Activated T-cell treated with anti-CD3 and anti-CD28 coated beads, Interleukin-2, amount 50 U/mL, for 72 hours (primary cell): ENCODE measurements around the gene FGD2. TPM values are rescaled to one million over a fixed set of nuclear protein-coding genes. Genes with fewer than 3 reads are reported as not detected.

Experiments
- ATAC-seq, 2 donors: fragments of 150-1000 bp; cut with Tn5 transposase; replicated peaks in 1 of 2; 2 replicates each; pipeline ENCODE4 v1.10.0; 2021; ENCODE audit warnings: moderate library complexity in 2 of 2, mild to moderate bottlenecking in 1 of 2
- DNase-seq, 2 donors: peaks; one replicate each; pipeline ENCODE4 v3.0.0; 2021 to 2022; ENCODE audit warnings: mixed read lengths in 1 of 2
- H3K27ac Mint-ChIP-seq: one replicate; pipeline ENCODE4 v1.8.0; 2022; ENCODE audit warnings: mild to moderate bottlenecking, moderate library complexity, mixed read lengths
- H3K27me3 Mint-ChIP-seq: one replicate; pipeline ENCODE4 v1.8.0; 2022; ENCODE audit warnings: low read depth, mixed read lengths
- H3K36me3 Mint-ChIP-seq, 2 donors: one replicate each; pipeline ENCODE4 v1.8.0; 2022; ENCODE audit warnings: mixed read lengths in 2 of 2, mild to moderate bottlenecking in 1 of 2; ENCODE audit not compliant: insufficient read depth in 2 of 2
- H3K4me1 Mint-ChIP-seq: one replicate; pipeline ENCODE4 v1.8.0; 2022; ENCODE audit warnings: low read depth, mixed read lengths
- H3K4me3 Mint-ChIP-seq, 2 donors: one replicate each; pipeline ENCODE4 v1.8.0; 2022; ENCODE audit warnings: mild to moderate bottlenecking in 2 of 2, mixed read lengths in 2 of 2, moderate library complexity in 2 of 2
- H3K9me3 Mint-ChIP-seq, 2 donors: one replicate each; pipeline ENCODE4 v1.8.0; 2022; ENCODE audit warnings: mixed read lengths in 2 of 2
- total RNA-seq, 2 donors: library from RNA; stranded (reverse); gene quantifications; one replicate each; pipeline ENCODE4 v1.2.3, GENCODE V29; 2022

Gene FGD2
- total RNA-seq, result 1 to 10 TPM; 1.4 to 3.2 TPM

- H3K4me3 Mint-ChIP-seq, result peak within 1 kb of the TSS; percentile 11 to 55
- ATAC-seq, result peak in 1 of 2 donors; percentile 19
- no peak within 1 kb of the TSS for H3K27ac Mint-ChIP-seq
- no peaks in the 10 kb centered on the region for H3K9me3 Mint-ChIP-seq
- no peaks in the 10 kb centered on the region for H3K27me3 Mint-ChIP-seq
- H3K36me3 Mint-ChIP-seq, result no peaks in the 10 kb centered on the region
- DNase-seq, result no peak
- H3K4me1 Mint-ChIP-seq, result peaks cover 16% of the 10 kb centered on the region
Observed at GRCh38 chr6:37005061-37005810, at the start of gene FGD2. Gene FGD2, plus strand, starts transcription at chr6:37005655. Its CDS starts 163 bp downstream, at chr6:37005818.

DNA sequence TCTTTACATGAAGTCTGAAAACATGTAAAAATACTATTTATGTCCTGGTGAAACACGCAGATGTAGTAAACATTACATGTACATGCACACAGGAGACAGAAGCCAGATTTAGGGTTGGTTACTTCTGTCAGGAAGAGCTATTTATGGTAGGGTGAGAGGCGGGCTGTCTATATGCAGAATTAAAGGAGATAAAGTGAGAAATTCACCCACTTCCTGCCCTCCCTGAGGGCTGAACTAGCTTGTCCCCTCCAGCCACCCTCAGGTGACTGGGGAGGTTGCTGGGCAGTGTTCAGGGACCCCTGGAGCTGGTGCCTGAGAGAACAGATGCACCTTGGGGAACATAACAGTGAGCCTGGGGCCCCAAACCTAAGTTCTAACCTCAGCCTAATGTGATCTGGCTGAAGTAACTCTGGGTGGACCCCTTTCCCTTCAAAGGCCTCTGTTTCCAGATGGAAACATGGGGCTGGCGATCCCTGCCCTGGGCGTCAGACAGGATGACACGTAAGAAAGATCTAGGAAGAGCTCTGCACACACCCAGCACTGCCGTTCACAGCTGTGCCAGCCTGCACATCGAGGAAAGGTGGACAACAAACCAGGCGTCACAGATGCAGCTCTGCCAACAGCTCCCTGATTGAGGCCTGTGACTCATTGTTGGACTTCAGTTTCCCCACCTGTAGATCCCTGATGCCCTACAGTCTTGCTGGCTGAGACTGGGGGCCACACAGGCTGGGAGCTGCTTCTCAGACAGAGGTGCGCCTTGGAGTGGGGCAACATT, 49.6 kb upstream of the FGD2 start:
- peak overlapping the region; percentile 22 to 88 for H3K4me3 Mint-ChIP-seq
- DNase-seq, result no peak

DNA sequence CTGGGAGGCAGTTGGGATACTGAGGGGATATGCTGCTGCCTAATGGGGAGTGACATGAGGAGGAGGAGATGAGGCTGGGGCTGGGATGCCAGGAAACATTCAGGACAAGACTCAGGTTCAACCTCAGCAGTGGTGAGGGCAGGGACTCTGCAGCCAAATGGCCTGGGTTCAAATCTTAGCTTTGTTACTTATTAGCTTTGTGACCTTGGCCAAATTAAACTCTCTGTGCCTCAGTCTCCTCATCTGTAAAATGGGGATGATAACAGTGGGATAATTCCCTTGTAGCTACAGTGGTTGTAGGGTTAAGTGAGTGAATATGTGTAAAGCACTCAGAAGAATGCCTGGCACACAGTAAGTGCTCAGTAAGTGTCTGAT, 49.0 kb upstream of the FGD2 start:
- H3K27me3 Mint-ChIP-seq, result no peaks in the 10 kb centered on the region
- peak overlapping the region in 1 of 2 donors; percentile 88 for H3K4me3 Mint-ChIP-seq
- H3K36me3 Mint-ChIP-seq, result no peaks in the 10 kb centered on the region
- H3K9me3 Mint-ChIP-seq, result no peaks in the 10 kb centered on the region
- ATAC-seq (no peak), DNase-seq (no peak)
- H3K4me1 Mint-ChIP-seq, result peaks cover 54% of the 10 kb centered on the region
- no peak overlapping the region for H3K27ac Mint-ChIP-seq

More for the DNA sequence above, 49.6 kb upstream of the FGD2 start:
- no peaks in the 10 kb centered on the region for H3K27me3 Mint-ChIP-seq
- peak; percentile 20 to 35 for ATAC-seq
- H3K4me1 Mint-ChIP-seq, result peaks cover 48% of the 10 kb centered on the region
- no peaks in the 10 kb centered on the region for H3K36me3 Mint-ChIP-seq
- H3K9me3 Mint-ChIP-seq, result no peaks in the 10 kb centered on the region
- H3K27ac Mint-ChIP-seq, result peak overlapping the region; percentile 59

GRCh38 chr6:36957773-36958271, 47.6 kb upstream of the FGD2 start:
- Mint-ChIP-seq H3K36me3 (no peaks in the 10 kb centered on the region), H3K4me3 (no peak overlapping the region), H3K9me3 (no peaks in the 10 kb centered on the region), H3K27ac (no peak overlapping the region), H3K27me3 (no peaks in the 10 kb centered on the region), H3K4me1 (peaks cover 67% of the 10 kb centered on the region)
- ATAC-seq, result no peak
- no peak for DNase-seq

- no peak for ATAC-seq
- Mint-ChIP-seq H3K4me1 (peaks cover 72% of the 10 kb centered on the region), H3K4me3 (no peak overlapping the region), H3K36me3 (no peaks in the 10 kb centered on the region), H3K27ac (no peak overlapping the region), H3K9me3 (no peaks in the 10 kb centered on the region), H3K27me3 (no peaks in the 10 kb centered on the region)
- no peak for DNase-seq
Observed at GRCh38 chr6:36958775-36959554, 46.5 kb upstream of the FGD2 start.

DNA sequence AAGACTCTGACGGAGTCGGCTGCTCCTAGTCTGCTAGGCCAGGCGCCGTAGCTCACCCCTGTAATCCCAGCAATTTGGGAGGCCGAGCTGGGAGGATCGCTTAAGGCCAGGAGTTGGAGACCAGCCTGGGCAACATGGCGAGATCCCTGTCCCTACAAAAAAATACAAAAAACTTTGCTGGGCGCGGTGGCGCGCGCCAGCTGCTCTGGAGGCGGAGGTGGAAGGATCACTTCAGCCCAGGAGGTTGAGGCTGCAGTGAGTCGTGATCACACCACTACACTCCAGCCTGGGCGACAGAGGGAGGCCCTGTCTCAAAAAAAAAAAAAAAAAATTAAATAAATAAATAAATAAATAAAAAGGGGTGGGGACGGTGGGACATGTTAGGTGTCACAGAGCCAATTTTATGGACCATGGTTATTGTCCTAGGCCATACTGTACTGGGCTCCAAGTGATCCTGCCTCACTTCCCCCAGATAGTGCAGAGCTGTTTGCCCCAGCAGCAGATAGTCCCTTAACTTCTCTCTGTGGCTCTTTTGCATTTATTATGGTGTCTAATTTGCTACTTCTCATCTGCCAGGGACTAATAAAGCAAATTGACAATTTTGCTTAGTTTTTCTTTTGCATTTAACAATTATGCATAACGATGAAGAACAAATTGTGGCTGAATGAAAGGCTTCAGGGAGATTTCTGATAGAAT, 45.8 kb upstream of the FGD2 start:
- no peak overlapping the region for H3K27ac Mint-ChIP-seq
- no peak for DNase-seq
- no peaks in the 10 kb centered on the region for H3K9me3 Mint-ChIP-seq
- H3K36me3 Mint-ChIP-seq, result no peaks in the 10 kb centered on the region
- peaks cover 69% of the 10 kb centered on the region for H3K4me1 Mint-ChIP-seq
- no peaks in the 10 kb centered on the region for H3K27me3 Mint-ChIP-seq
- H3K4me3 Mint-ChIP-seq, result no peak overlapping the region
- no peak for ATAC-seq

DNA sequence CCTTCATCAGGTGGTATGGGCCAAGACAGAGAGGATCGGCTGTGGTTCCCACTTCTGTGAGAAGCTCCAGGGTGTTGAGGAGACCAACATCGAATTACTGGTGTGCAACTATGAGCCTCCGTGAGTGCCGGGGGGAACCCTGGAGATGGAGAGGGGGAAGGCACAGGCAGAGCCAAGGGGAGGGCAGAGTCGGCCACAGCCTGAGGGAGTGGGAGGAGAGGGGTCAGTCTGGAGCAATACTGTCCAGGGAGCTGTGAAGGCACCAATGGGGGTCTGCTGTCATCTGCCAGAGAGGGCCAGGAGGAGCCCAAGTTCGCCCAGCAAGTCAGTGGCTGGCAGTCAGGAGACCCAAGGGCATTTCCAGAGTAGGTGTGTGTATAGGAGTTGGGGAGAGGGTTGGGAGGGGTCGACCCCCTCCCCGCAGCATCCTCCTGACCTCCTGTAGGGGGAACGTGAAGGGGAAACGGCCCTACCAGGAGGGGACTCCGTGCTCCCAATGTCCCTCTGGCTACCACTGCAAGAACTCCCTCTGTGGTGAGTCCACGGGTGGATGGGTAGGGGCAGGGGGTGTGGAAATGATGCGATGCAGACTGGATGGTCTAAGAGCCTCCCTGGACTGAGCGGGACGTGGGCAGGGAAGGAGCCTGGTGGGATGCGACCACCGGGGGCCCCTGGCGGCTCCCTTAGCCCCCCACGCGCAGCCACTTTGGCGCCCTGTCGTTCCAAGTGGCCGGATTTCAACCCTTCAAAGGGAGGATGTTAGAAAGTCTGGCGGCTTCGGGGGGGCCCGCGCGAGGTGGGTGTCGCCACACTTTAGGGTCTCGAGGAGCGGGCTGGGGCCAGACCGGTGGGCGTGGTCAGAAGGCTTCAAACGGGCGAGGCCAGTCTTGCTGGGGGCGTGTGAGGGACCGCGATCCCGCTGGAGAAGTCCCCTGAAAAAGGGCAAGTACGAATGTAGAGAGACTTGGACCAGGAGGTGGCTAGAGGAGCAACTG, 43.7 kb upstream of the FGD2 start:
- H3K27me3 Mint-ChIP-seq, result no peaks in the 10 kb centered on the region
- ATAC-seq, result no peak
- no peaks in the 10 kb centered on the region for H3K9me3 Mint-ChIP-seq
- no peak overlapping the region for H3K27ac Mint-ChIP-seq
- DNase-seq, result no peak
- H3K4me3 Mint-ChIP-seq, result peak overlapping the region in 1 of 2 donors; percentile 76
- H3K4me1 Mint-ChIP-seq, result peaks cover 58% of the 10 kb centered on the region
- H3K36me3 Mint-ChIP-seq, result no peaks in the 10 kb centered on the region

GRCh38 chr6:36962874-36963273, 42.6 kb upstream of the FGD2 start:
- H3K4me1 Mint-ChIP-seq, result peaks cover 51% of the 10 kb centered on the region
- no peaks in the 10 kb centered on the region for H3K9me3 Mint-ChIP-seq
- peaks cover 0 to under 1% of the 10 kb centered on the region in 2 donors for H3K36me3 Mint-ChIP-seq
- H3K27me3 Mint-ChIP-seq, result no peaks in the 10 kb centered on the region
- peak overlapping the region; percentile 64 to 76 for H3K4me3 Mint-ChIP-seq
- peak overlapping the region; percentile 84 for H3K27ac Mint-ChIP-seq
- DNase-seq (peak; percentile 77 to 82), ATAC-seq (peak; percentile 59 to 70)

DNA sequence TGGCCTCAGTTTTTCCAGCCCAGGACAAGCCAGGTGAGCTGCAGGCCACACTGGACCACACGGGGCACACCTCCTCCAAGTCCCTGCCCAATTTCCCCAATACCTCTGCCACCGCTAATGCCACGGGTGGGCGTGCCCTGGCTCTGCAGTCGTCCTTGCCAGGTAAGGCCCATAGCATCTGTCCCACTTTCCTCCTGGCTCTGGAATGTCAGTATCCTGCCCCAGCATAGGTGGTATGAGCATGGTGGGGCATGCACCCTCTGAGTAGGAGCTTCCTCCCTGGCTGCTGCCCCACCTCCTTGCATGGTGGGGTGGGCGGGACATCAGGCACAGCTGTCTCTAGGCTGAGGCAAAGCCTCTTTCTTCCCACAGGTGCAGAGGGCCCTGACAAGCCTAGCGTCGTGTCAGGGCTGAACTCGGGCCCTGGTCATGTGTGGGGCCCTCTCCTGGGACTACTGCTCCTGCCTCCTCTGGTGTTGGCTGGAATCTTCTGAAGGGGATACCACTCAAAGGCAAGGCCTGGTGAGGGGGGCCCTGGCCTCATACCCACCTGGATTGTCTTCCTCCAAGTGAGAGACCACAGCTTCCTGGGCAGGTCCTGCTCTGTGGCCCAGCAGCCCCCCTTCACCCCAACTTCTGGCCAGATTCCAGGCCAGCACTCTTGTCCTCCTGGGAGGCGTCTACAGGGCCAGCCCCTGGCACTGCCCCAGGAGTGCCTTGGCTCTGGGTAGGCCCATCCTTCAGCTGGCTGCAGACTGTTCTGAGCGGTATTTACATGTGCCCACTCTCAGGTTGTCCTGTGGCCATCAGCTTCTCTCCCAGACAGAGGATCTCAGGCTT, 41.8 kb upstream of the FGD2 start:
- Mint-ChIP-seq H3K36me3 (peaks cover 2 to 5% of the 10 kb centered on the region in 2 donors), H3K9me3 (no peaks in the 10 kb centered on the region), H3K27me3 (no peaks in the 10 kb centered on the region), H3K4me3 (peak overlapping the region; percentile 64 to 76), H3K4me1 (peaks cover 51% of the 10 kb centered on the region), H3K27ac (peak overlapping the region; percentile 19)
- DNase-seq, result no peak
- ATAC-seq, result peak; percentile 36 to 44

- peaks cover 51% of the 10 kb centered on the region for H3K4me1 Mint-ChIP-seq
- peaks cover 2 to 7% of the 10 kb centered on the region in 2 donors for H3K36me3 Mint-ChIP-seq
- peak overlapping the region; percentile 3 for H3K27ac Mint-ChIP-seq
- ATAC-seq (no peak), DNase-seq (no peak)
- no peaks in the 10 kb centered on the region for H3K9me3 Mint-ChIP-seq
- no peak overlapping the region for H3K4me3 Mint-ChIP-seq
- no peaks in the 10 kb centered on the region for H3K27me3 Mint-ChIP-seq
Observed at GRCh38 chr6:36964349-36964748, 41.1 kb upstream of the FGD2 start.

GRCh38 chr6:36964908-36965307, 40.5 kb upstream of the FGD2 start:
- H3K4me1 Mint-ChIP-seq, result peaks cover 51% of the 10 kb centered on the region
- no peaks in the 10 kb centered on the region for H3K27me3 Mint-ChIP-seq
- no peaks in the 10 kb centered on the region for H3K9me3 Mint-ChIP-seq
- no peak overlapping the region for H3K4me3 Mint-ChIP-seq
- no peak for ATAC-seq
- DNase-seq, result no peak
- peak overlapping the region; percentile 50 for H3K27ac Mint-ChIP-seq
- H3K36me3 Mint-ChIP-seq, result peaks cover 4 to 10% of the 10 kb centered on the region in 2 donors
